Stimulated activated CD4-positive, alpha-beta T cell treated with anti-CD3 and anti-CD28 coated beads, TNF-alpha, amount 100 ng/mL, for 1 hour (primary cell): ENCODE data around the gene TNS3.
"Not testable (repeated sequence)": the region's sequence is repeated elsewhere in the genome, so short reads cannot be mapped to it uniquely, and the experiment has no call there.

Source experiments
- DNase-seq, 3 donors: peaks; one replicate each; pipeline ENCODE4 v3.0.0-alpha.2; 2020; ENCODE audit warnings: low read depth in 3 of 3, low spot score in 1 of 3

TNS3 gene

DNA sequence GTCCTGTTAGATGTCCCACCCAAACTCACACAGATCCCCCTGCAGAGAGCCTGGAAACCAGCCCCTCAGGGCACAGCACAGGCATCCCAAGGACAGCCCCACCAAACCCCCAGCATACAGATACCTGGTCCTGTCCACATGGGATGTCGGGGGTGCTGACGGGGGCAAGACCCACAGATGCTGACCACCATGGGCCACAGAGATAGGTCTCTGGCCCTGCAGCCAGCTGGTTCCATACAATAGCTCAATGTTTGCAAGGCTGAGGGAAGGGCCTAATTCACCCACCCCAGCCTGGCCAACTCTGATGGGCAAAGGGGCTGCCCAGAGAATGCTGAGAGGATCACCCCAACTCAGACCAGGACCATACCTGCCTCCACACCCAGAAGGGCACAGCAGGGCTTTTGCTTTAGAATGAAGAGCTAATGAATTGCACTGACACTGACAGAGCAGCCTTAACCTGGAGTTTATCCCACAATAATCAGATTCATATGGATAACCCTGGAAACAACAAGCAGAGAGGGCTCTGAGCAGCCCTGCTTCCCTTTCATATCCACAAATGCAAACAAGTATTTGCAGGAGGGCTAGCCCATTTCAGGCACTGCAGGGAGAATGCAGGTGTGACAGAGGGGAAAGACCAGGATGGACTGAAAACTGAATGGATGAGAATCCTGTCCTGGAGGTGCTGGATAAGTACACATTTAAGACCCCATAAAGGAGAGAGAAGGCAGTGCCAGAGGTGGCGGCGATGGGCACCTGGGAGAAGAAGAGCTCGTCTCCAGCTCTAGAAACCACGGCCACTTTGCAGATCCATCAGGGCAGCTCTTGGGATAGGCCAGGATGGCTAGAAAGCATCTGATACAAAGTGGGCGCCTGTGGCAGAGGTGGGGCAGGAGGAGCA is 126.7 kb downstream of the TNS3 start:
- no peak for DNase-seq

DNA sequence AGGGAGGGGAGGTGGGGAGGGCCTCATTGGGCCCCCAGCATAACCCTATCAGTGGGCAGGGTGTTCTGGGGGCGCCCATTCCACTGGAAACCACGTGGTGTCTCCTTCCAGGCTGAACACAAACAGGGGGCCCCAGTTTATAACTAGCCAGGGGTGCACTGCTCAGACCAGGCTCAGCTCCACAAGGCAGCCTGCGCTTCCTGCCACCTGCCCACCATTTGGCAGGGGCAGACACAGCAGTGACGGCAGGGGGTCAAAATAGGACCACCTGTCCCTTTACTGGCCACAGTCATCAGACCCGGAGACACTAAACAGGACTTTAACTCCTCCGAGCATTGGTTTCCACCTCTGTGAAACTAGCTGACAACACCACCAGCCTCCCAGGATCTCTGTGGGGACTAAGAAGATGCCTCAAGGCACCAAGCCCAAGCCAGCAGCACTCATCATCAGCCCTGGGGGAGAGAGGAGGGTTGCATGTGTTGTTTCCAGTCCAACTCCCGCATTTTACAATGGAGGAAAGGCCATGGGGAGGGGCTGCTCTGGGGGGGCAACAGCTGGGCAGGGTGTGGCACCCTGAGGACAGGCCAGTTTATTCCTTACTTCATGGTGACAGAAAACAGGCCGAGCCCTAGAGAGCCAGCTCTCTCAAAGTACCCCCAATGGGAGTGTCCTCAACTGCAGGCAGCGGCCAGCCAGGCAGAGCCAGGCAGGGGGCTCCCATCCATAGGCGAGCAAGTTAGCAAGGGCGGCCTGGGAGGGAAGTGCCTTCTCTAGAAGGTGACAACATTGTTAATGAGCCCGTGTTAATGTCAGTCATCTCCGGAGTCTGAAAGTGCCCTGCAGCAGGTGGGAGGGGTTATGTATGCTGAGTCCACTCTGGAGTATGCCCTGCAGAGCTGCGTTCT is 127.6 kb downstream of the TNS3 start:
- DNase-seq = no peak

DNA sequence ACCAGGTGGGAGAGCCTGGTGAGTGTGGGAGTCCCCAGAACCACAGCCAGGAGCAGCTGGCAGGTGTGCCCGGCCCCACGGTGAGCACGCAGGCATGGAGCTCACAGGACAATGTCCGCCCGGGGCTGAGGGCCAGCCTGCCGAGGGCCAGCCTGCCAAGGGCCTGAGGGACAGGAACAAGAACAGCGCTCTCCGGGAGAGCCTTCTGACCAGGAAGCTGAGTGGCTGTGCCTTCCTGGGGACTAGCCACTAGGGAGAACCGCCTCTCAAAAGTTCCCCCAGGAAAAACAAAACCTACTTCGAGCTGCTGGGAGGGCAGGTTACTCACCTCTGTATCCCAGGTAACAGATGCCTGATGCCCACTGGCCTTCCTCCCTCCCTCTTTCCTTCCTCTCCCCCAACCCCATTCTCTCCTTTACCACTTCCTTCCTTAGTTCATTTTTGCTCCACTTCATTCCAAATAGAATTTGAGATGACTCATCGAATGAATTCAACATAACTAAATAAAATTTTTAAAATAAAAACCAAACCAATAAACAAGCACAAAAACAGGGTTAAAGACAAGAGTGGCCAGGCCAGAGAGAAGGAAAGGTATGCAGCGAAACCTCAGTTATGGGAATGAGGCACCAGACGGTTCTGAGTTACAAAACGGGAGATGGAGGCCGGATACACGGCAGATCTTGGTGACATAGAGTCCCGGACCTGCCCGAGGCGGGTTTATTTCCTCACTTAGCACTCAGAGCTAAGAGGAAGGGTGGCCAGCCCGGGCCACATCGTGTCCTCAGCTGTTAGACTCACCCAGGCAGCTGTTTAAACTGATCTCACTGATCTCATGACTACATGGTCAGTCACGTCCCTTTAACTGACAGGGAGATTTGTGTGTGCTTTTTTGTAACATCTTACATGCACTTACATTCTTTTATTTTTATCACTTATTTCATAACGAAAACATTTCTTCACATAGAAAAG is 128.5 kb downstream of the TNS3 start:
- DNase-seq = no peak

DNA sequence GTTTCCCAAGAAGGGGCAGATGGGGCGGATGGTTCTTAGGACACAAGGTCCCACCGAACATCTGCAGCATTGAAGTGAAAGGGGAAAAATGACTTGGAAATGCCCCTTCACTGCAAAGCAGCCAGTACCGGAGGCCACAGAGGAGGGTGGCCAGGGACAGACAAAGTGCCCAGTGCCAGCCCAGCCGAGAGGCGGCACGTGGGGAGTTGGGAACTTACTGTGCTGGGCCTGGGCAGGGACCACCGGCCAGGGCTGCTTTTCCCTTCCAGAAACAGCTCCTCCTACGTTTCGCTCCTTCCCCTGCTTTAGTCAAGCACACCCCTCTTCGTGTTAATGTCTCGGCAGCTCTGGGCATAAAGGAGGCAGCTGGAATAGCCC is 129.2 kb downstream of the TNS3 start:
- DNase-seq = no peak

DNA sequence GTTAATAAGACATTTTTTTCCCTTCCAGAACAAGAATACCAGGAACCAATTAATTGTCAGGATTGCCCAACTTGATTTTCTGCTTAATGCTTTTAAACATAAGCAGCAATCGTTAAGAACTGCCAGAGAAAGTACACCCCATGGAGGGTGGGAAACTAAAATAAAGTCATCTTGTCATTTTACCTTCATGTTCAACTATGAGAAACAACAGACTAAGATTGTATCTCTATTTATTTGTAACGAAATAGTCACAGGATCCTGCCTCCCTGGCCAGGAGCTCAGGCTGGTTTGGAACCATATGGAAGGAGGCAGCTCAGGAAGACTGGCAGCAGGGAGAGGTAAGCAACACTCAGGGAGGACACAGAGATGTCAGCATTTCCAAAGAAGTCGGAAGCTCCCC is 129.6 kb downstream of the TNS3 start:
- no peak for DNase-seq

DNA sequence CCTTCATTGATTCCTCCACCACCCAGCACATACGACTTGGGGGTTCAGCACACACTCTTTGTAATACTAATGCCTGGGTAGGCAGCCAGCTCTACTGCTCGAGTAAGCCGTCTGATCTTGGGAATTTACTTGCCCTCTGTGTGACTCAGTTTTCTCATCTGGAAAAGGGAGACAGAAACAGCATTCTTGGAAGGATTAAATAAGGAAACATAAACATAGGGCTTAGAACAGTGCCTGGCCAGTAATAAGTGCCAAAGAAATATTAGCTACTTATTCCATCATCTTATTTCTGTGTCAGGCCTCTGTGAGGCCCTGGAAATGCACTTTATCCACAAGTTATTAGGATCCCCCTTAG is 130.1 kb downstream of the TNS3 start:
- no peak for DNase-seq

DNA sequence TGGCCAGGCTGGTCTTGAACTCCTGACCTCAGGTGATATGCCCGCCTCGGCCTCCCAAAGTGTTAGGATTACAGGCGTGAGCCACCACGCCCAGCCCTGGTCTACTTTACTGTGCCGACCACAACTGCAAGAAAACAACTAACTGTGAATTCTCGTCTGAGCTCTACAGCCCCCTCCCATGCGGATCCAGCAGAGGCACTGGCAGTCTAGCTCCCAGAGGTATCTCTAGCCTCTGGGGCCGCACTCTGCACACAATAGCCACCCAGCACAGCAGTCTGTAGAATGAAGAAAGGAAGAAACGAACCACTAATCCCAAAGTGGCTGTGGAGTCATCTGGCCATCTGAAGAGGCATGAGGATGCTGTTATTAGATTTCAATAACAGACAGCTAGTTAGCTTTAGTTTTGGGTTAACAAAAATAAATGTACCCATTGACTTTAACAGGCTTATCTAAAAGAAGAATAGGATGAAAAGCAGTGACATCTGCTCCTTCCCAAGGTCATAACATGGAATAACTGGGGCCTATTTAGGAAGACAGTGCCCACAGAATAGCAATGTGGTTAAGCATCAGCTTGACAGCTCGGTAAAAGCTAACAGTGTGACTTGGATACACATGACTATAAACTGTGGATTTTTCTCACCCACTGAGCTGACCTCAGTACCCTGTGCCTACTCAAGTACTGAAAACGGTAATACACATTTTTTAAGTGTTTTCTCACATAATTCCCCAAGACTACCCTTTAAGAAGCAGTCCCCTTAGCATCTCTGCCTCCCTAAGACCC is 131.9 kb downstream of the TNS3 start:
- DNase-seq = no peak

DNA sequence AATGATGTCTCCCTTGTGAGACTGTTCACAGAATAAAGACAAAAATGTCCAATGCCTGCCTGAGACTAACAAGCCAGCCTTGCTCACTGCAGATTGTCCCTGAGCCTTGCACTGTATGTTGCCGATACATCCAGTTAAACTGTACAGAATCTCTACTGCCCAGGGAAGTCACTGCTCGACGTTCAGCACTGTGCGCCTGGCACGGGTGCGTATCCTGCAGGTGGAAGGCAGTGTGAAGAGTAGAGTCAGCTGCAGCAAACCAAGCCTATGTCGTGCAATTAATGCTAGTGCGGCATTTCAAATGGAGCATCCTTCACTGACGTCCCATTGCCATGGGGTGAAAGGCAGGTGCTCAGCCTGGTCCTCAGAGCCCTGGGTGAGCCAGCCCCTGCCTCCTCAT is 132.9 kb downstream of the TNS3 start:
- no peak for DNase-seq

DNA sequence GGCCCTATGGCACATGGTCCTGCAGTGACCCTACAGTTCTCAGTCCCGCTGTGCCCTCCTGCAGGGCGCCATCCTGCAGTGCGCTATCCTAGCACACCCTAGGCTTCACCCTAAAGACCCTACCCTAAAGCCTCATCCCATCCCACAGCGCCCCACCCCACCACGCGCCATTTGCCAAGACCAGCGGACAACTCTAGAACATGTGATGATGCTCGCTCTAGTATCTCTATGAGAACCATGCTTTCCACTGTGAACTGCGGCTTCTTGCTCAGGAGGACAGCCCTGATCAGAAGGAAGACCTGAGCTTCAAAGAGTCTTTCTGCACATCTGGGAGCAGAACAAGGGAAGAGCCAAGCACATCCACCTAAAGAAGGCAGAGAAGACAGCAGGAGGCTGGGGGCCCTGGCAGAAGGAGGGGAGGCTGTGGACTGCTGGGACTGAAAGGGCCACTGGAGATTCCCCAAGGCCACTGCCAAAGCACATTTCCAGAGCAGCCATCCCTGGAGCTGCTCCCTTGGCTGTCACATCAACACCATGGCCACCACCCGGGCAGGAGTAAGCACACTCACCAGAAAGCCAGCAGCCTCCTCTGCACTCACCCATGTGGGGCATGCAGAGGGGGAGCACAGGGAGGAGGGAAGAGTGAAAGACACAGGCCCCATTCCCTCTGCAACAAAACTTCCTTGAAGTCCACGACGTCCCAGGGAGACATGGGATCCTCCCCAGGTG is 134.1 kb downstream of the TNS3 start:
- no peak for DNase-seq

DNA sequence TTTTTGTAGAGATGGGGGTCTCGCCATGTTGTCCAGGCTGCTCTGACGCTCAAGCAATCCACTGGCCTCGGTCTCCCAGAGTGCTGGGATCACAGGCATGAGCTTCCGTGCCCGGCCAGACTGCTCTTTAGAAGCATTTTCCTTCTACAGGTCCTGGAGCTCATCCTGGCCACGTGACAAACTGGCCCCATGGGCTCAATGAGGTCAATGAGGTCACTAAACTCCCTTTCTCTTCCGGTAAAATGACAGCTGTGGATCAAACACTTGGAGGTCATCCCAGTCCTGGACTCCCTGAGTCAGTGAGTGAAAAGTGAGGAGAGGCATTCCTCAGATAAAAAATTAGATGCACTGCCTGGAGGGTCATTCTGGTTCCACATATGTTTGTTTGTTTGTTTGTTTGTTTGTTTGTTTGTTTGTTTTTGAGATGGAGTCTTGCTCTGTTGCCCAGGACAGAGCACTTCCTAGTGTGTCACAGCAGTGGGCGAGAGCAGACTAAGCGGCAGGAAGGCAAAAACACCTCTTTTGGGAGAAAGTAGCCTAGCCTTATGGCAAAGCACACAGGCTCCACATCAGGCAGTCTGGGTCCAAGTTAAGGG is 134.9 kb downstream of the TNS3 start:
- no peak for DNase-seq

DNA sequence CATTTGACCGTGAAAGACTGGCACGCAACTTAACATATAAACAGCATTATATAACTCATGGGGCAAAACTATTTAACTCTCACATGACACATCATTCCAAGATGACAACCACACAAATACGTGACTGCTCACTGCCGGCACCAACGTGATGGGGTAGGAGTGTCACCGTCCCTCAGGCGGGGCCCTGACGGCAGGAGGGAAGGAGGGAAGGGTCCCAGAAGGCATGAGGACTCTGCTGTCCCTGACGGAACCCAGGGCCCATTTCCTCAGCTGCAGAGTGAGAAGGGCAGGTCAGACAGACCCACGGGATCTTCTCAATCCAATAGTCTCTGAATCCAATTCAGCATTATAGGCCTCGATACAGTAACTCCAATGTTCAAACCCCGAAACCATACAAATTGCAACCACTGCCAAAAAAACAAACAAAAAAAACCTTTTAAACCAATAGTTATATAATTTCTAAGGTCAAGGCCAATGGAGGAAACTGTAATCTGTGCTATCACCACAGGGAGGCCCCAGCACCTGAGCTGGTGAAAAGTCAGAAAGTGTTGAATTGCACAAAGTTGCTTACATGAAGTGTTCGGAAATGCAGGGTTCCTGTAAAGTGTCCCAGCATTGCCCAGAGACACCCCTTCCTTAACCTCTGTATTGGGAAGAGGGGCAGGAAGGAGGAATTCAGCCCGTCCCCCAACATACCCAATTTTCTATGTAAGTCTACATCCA is 137.4 kb downstream of the TNS3 start:
- no peak for DNase-seq

DNA sequence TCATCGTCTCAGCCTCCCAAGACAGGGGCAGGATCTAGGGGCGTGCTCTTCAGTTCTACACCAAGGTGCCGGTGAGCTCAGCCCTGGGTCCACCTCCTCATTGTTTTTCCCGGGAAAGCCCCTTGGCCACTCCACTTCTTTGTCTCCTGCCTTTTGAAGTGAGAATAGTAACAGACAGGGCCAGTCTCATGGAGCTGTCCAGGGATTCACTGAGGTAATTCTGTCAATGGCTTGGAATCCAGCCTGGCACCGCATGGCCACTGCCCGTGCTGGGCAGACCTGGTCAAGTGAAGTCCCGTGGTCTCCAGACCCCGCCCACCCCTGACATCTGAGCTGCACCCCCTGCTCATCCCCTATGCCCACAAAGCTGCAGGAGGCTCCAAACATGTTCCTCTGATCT is 138.9 kb downstream of the TNS3 start:
- DNase-seq = no peak

DNA sequence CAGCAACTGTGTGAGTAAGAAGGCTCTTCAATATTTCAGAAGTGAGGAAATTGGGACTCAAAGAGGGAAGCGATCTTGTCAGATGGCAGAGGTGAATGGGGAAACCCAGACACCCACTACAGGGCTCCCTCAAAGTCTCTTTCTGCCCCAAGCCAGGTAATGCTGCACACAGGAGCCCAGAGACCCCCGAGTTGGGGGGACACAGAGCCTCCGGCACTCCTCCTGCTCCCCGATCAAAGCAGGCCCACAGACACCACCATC is 139.4 kb downstream of the TNS3 start:
- DNase-seq = no peak

DNA sequence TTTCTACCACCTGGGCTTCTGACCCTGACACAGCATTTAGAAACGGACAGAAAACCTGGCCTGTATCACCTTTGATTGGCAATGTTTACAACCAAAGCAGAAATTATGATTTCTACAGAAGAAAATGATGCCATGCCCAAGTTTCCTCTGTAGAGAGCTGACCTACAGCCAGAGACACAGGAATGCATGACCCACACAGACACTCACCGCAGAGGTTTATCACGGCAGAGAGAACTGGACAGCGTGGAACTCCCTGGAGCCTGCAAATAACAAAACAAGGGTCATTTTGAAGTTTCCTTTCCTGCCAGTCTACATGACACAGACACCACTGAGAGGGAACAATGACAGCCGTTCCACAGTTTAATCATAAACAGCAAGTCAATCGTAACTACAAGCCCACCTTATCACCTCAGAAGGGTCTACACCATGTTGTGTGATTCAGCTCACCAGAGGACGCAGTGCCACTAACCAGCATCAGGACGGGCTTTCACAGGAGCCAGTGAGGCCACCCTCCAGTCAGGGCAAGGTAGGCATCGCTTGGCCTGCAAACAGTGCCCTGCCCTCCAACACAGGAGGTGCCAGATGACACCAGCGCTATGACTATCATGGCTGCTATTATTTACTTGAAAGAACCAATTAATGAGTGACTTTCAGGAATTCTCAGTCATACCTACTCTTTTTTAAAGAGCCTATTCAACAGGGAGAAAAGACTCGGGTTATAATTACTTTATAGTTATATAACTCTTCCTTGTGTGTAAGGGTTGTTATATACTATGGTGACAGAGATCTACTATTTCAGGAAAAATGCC is 139.9 kb downstream of the TNS3 start:
- DNase-seq = no peak

DNA sequence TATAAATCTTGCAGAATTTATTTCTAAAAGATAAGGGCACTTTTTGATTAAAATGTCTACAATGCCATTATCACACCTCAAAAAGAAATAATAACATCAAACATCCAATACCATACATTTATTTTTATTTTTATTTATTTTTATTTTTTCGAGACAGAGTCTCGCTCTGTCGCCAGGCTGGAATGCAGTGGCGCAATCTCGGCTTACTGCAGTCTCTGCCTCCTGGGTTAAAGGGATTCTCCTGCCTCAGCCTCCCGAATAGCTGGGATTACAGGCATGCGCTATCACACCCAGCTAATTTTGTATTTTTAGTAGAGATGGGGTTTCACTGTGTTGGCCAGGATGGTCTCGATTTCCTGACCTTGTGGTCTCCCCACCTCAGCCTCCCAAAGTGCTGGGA is 140.9 kb downstream of the TNS3 start:
- not testable (repeated sequence) for DNase-seq

DNA sequence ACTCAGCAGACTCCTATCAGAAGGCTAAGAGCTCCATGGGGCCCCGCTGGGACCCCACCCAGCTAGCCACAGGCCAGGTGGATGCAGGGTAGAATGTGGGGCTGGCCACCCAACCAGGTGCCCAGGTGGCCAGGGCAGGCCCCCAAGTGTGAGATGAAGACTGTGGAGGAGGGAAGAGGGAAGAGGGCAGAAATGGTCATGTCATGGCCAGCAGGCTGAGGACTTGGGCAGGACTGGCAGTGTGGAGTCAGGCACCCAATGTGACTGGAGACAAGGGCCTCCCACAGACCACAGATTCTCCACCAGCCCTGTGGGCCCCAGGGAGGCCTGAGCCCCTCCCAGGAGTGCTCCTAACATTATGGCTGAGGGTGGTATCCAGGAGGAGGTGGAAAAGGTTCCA is 141.6 kb downstream of the TNS3 start:
- no peak for DNase-seq

DNA sequence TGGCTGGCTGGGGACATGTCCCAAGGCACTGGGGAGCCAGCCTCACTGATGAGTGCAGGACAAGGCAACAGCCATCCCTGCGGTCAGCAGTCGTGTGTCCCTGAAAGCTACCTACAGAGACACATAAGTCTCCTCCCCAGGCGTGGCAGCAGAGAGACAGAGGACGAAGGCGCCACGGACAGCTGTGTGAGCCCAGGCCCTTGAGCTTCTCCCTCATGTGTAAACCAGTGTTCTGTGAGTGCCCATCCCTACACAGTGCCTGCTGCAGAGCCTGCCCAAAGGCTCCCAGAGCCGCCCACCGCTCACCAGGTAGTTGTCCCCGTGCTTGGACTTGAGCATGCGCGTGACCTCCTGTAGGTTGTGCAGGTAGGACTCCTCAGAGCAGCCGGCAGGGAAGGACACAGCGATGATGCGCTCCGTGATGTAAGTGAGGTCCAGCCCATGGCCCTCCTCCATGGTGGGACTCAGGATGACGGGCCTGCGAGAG is 142.7 kb downstream of the TNS3 start:
- no peak for DNase-seq

DNA sequence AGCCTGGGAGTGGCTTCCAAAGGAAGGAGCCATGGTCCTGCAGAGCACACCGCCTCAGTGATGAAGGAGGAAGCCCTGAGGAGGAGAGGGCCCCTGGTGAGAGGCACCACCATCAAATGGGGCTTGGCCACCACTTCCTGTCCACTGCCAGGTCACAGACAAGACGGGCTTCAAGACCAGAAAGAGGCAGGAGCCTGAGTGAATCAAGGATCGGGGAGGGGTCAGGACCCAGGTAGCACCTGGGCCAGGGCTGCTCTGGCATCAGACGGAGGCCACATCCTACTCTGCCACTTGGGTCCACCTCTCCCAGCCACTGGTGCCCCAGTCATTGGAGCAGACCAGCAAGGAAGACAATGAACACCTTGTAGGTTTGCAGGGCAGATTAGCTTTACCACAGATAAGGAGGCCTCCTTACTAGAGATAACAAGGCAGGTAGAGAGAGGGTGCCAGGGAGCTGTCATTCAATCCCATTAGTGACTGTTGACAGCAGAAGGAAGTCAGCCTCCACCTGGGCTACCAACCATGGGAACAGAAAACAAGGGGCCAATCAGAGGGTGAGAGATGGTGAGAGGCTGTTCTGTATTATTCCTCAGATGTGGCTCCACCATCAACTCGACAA is 143.4 kb downstream of the TNS3 start:
- no peak for DNase-seq
